GM18511 (cell line): Measurements from ENCODE around the gene ITFG1.
"Not testable (repeated sequence)": the region's sequence is repeated elsewhere in the genome, so short reads cannot be mapped to it uniquely, and the experiment has no call there.

ENCODE experiments used
- ATAC-seq: cut with Tn5 transposase; IDR thresholded peaks from one replicate; pipeline ENCODE4 v1.9.1; 2021; ENCODE audit warnings: mild to moderate bottlenecking, moderate library complexity; ENCODE audit not compliant: unreplicated experiment

ITFG1 gene

GRCh38 chr16:47342055-47342454, 118.8 kb downstream of the ITFG1 start:
- ATAC-seq: no peak

DNA sequence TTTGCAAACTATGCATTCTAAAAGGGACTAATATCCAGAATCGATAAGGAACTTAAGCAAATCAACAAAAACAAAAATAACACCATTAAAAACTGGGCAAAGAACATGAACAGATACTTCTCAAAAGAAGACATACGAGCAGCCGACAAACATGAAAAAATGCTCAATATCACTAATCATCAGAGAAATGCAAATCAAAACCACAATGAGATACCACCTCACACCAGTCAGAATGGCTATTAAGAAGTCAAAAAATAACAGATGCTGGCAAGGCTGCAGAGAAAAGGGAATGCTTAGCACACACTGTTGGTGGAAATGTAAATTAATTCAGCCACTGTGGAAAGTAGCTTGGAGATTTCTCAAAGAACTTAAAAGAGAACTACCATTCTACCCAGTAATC, 130.3 kb downstream of the ITFG1 start:
- ATAC-seq: peak; percentile 59

DNA sequence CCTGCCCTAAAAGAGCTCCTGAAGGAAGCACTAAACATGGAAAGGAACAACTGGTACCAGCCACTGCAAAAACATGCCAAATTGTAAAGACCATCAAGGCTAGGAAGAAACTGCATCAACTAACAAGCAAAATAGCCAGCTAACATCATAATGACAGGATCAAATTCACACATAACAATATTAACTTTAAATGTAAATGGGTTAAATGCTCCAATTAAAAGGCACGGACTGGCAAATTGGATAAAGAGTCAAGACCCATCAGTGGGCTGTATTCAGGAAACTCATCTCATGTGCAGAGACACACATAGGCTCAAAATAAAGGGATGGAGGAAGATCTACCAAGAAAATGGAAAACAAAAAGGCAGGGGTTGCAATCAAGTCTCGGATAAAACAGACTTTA, 136.6 kb downstream of the ITFG1 start:
- ATAC-seq: not testable (repeated sequence)

DNA sequence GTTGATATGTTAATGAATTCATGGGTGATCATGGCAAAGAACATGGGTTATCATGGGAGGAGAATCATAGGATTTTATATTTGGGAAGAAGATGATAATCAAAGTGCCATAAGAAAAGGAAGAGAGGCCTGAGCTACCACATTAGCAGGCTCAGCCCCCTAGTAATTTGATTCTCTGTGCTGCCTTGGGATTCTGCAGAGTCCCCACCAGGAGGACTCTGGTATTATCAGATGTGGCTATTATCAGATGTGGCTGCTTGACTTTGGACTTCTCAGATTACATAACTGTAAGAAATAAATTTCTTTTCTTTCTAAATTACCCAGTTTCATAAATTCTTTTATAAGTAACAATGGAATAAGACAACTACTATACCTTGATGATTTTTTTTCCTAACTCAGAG, 137.6 kb downstream of the ITFG1 start:
- no peak for ATAC-seq

- ATAC-seq: no peak
Measured at GRCh38 chr16:47320546-47321310, 140.1 kb downstream of the ITFG1 start.

- peak; percentile 66 for ATAC-seq
Measured at GRCh38 chr16:47317465-47318240, 143.2 kb downstream of the ITFG1 start.

DNA sequence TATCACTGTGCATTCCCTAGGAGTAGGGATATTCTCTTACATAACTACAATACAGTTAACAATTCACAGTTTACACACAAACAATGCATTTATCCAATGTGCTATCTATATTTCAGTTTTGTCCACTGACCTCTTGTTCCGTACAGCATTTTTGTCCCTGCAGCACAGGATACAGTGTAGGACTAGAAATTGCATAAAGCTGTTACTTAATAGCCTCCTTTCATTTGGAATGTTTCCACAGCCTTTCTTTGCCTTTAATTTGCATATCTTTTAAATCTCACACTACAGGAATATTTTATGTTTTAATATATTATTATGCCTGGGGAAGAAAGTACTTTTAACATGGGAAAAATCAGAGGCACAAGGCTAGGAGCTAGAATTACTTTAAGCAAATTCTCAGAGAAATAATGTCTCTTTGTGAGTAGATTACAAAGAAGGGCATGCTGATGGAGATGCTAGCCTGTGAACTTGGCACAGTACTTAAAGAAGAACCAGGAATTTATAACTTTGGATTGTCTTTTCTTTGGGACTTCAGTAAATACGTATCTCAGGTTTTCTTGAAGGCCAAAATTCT, 144.3 kb downstream of the ITFG1 start:
- ATAC-seq: no peak

- no peak for ATAC-seq
Measured at GRCh38 chr16:47311738-47312505, 148.9 kb downstream of the ITFG1 start.

DNA sequence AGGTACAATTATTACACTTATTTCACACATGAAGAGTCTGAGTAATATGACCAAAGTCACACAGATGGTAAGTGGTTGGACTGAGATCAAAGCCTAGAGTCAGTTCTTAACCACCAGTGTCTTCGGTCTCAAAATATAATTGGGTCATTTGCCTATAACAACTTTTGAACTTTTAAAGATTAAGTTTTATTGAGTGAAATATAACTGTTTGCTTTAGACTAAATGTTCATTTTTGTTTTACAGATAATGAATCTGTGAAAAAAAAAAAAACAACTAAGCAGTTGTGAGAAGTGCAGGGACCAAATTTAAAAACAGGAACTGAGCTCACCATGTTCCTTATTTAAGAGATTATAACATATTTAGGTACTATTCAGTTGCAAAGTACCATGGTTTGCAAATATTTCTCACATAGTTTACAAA, 150.1 kb downstream of the ITFG1 start:
- ATAC-seq: peak; percentile 79

- ATAC-seq: no peak
Measured at GRCh38 chr16:47309581-47310312, 151.1 kb downstream of the ITFG1 start.

DNA sequence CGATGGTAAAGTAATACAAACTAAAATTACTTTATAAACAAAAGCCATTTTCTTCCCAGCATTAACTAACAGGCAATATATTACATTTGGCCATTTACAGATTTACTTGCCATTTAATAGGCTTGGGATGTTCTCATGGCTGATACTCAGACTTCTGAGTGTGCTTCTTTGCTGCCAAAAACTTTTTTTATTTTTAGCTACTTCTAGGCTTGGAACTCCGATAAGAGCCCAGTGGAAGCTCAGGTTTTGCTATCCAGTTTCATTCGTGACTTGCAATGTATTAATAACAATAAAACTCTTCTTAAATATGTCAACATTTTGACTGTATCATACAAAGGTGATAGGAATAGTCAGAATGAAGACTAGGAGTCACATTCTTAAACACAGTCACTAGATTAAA, 152.3 kb downstream of the ITFG1 start:
- no peak for ATAC-seq

- ATAC-seq: no peak
Measured at GRCh38 chr16:47304563-47304962, 156.3 kb downstream of the ITFG1 start.

GRCh38 chr16:47299587-47299986, 161.3 kb downstream of the ITFG1 start:
- ATAC-seq: no peak

- no peak for ATAC-seq
Measured at GRCh38 chr16:47284999-47285398, 175.9 kb downstream of the ITFG1 start.

- no peak for ATAC-seq
Measured at GRCh38 chr16:47278306-47278970, 182.4 kb downstream of the ITFG1 start.

GRCh38 chr16:47276522-47276921, 184.3 kb downstream of the ITFG1 start:
- no peak for ATAC-seq

DNA sequence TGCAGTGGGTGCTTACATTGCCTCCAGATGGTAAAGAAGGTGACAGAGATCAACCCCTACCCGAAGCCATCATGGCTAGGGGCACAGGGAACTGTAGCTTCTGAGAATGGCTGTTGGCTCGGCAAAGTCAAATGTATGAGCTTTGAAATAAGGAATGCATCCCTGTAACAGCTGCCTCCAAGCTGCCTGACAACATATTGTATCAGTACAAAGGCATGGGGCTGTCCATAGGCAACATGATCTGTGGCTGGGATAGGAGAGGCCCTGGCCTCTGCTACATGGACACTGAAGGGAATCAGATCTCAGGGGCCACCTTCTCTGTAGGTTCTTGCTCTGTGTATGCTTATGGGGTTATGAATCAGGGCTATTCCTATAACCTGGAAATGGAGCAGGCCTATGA, 197.9 kb downstream of the ITFG1 start:
- no peak for ATAC-seq

DNA sequence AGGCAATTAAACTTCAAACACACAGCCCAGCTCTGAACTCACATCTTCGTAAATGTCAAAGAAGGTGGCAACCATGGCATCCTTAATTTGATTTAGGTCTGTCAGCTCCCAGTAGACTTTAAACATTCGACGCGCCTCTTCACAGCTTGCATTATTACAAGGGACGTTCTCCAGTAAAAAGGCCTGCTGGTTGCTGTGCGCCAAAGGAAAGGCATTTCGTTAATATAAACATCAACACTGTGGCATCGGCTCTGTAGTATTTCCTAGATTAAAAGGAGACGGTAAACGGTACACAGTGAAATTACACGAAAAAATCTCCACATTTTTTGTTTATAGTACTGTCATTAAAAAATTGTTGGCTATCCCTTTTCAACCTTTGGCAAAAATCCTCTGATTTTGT, 200.4 kb downstream of the ITFG1 start:
- no peak for ATAC-seq

DNA sequence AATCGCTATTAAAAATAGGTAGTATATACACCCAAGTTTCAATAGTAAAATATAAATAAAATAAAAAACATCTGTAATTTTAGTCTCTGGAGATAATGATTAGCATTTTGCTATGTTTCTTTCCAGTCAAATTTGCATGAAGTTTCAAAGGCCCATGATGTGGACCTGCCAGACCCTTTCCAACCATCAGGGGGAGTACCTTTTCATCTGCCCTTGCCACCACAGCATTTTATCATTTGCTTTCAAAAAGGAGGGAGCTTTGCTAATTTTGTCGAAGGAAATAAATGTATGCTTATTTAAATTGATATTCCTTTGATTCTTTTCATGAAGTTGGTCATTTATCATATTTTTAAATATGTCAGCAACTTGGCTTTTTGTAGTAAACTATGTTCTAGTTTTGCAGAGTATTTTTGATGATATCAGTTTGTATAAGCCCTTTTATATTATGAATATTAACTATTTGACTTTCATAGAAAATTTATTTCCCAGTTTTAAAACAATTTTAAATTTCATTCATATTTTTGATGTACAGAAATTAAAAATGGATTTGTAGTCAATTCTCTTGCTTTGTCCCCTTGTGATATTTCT, 201.9 kb downstream of the ITFG1 start:
- ATAC-seq: no peak

- no peak for ATAC-seq
Measured at GRCh38 chr16:47254756-47255155, 206.1 kb downstream of the ITFG1 start.
